MM.1S (cell line): ENCODE data around the gene COBLL1.

Experiments used
- EZH2 ChIP-seq: fragments of 300-600 bp; sonication (generic); optimal IDR thresholded peaks from 2 replicates; pipeline ENCODE3; 2017; ENCODE audit warnings: low read depth, mild to moderate bottlenecking, antibody characterized with exemption, low read length, mixed read lengths
- TF ChIP-seq, protein P1 (sequence below): fragments of 300-600 bp; sonication (generic); IDR thresholded peaks from 2 replicates; pipeline ENCODE4 v1.5.1; 2016; ENCODE audit warnings: antibody characterized with exemption, low read length, mixed read lengths

GRCh38 chr2:164839914-164840457 is 1.6 kb downstream of the COBLL1 start:
- TF ChIP-seq, protein P1, sequence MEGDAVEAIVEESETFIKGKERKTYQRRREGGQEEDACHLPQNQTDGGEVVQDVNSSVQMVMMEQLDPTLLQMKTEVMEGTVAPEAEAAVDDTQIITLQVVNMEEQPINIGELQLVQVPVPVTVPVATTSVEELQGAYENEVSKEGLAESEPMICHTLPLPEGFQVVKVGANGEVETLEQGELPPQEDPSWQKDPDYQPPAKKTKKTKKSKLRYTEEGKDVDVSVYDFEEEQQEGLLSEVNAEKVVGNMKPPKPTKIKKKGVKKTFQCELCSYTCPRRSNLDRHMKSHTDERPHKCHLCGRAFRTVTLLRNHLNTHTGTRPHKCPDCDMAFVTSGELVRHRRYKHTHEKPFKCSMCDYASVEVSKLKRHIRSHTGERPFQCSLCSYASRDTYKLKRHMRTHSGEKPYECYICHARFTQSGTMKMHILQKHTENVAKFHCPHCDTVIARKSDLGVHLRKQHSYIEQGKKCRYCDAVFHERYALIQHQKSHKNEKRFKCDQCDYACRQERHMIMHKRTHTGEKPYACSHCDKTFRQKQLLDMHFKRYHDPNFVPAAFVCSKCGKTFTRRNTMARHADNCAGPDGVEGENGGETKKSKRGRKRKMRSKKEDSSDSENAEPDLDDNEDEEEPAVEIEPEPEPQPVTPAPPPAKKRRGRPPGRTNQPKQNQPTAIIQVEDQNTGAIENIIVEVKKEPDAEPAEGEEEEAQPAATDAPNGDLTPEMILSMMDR = no peak
- TF ChIP-seq EZH2 = no peak
